SJSA1 (cell line): Measurements from ENCODE around the gene PRDM16. TPM values are rescaled to one million over a fixed set of nuclear protein-coding genes. Genes with fewer than 3 reads are reported as not detected.
"Not testable (repeated sequence)": the region's sequence is repeated elsewhere in the genome, so short reads cannot be mapped to it uniquely, and the experiment has no call there.

Source experiments
- DNase-seq, 2 experiments: peaks; one replicate each; pipeline ENCODE4 v3.0.0-alpha.2; 2015 to 2020; ENCODE audit warnings: low spot score in 2 of 2, low read depth in 1 of 2
- H3K27ac ChIP-seq: fragments of 250-450 bp; sonication (Bioruptor Pico); 2 replicates; pipeline ENCODE4 v1.5.1; 2020; ENCODE audit warnings: mild to moderate bottlenecking, moderate library complexity
- H3K27me3 ChIP-seq: fragments of 250-450 bp; sonication (Bioruptor Pico); replicated peaks from 2 replicates; pipeline ENCODE4 v1.5.1; 2020; ENCODE audit warnings: mild to moderate bottlenecking, moderate library complexity
- H3K36me3 ChIP-seq: fragments of 250-450 bp; sonication (Bioruptor Pico); 2 replicates; pipeline ENCODE4 v1.5.1; 2020; ENCODE audit warnings: mild to moderate bottlenecking
- H3K4me1 ChIP-seq: fragments of 250-450 bp; sonication (Bioruptor Pico); replicated peaks from 2 replicates; pipeline ENCODE4 v1.6.1; 2021; ENCODE audit warnings: mild to moderate bottlenecking
- H3K4me3 ChIP-seq: fragments of 250-450 bp; sonication (Bioruptor Pico); 2 replicates; pipeline ENCODE4 v1.5.1; 2020; ENCODE audit warnings: mild to moderate bottlenecking
- H3K9me3 ChIP-seq: fragments of 250-450 bp; sonication (Bioruptor Pico); replicated peaks from 2 replicates; pipeline ENCODE4 v1.5.1; 2020; ENCODE audit warnings: mild to moderate bottlenecking
- total RNA-seq: library from RNA; depleted of rRNA; stranded (reverse); fragments of >200 nt; shearing (Covaris generic); gene quantifications from 2 replicates; pipeline ENCODE4 v1.2.3, GENCODE V29; 2014

Gene PRDM16
- total RNA-seq, 1 experiment from 2014 or later: 0.05 TPM

DNA sequence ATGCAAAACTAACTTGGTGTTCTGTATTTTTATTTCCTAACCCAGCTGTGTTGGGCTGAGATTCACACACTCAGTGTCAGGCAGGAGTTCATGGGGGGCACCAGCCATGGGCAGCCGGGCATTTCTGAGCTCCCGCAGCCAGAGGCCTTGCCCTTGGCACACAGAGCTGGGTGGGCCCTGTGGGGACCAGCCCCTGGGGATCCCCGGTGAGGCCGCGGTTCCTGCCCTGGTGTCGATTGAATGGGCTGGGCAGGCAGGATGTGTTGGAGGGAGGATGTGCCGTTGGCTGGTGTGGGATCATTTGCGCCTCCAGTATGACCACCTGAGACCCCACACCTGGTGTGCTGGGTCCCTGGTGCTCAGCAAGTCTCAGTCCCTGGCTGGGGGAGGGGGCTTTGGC, 91.0 kb downstream of the PRDM16 start:
- Histone ChIP-seq H3K4me3 (no peak overlapping the region), H3K9me3 (no peaks in the 10 kb centered on the region), H3K36me3 (no peaks in the 10 kb centered on the region), H3K27ac (no peak overlapping the region), H3K27me3 (no peaks in the 10 kb centered on the region), H3K4me1 (no peaks in the 10 kb centered on the region)
- no peak for DNase-seq

DNA sequence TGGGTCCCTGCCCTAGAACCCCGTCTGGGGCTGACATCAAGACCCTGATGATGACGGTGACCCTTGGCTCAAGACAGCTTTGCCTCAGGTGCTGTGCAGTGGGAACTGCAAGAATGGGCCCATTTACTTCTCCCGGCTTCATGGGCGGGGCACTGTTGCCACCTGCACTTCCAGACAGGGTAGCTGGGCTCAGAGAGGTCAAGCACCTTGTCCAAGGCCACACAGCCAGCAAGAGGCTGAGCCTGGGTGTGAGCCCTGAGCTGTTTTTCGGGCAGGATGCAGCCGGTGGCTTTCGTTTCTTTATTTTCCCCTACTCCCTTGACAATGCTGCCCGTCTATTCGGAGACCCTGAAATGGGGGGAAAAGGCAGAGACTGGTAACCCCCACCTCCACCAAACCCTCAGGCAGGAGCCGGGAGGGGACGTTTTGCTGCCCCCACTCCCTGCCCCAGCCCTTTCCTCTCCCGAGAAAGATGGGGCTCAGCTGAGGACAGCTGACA, 91.7 kb downstream of the PRDM16 start:
- Histone ChIP-seq H3K4me1 (no peaks in the 10 kb centered on the region), H3K36me3 (no peaks in the 10 kb centered on the region)

DNA sequence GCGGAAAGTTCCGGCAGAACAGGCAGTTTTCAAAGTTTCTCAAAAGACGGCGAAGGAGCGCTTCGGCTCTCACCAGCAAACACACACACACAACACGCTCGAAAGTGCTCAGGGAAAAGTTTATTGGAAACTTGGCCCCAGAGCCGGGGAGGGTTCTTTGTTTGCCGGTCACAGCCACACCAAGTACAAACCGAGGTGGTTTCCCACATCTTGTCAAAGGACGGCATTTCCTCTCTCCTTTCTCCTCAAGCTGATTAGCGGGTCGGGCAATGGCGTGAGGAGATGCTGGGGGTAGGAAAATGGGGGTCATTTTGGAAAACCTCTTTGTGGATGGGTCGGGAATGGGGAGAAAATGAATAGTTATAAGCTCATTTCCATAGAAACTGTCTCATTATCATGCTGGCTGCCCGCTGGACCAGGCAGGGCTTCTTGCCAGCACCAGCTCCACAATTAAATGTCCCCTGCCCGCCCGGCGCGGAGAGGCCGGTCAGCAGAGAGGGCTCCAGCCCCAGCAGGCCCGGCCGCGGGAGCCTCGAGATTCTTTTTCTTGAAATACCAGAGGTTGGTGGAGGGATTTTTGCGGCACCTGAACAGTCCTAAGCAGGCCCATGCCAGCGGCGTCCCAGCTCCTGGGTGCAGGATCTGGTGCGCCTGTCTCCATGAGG, 92.3 kb downstream of the PRDM16 start:
- no peaks in the 10 kb centered on the region for H3K9me3 ChIP-seq
- H3K27ac ChIP-seq: no peak overlapping the region
- H3K4me1 ChIP-seq: no peaks in the 10 kb centered on the region
- DNase-seq: no peak
- H3K36me3 ChIP-seq: no peaks in the 10 kb centered on the region
- H3K27me3 ChIP-seq: no peaks in the 10 kb centered on the region
- no peak overlapping the region for H3K4me3 ChIP-seq

More for the DNA sequence above, 91.7 kb downstream of the PRDM16 start:
- no peak for DNase-seq
- H3K27me3 ChIP-seq: no peaks in the 10 kb centered on the region
- H3K9me3 ChIP-seq: no peaks in the 10 kb centered on the region
- H3K4me3 ChIP-seq: no peak overlapping the region
- no peak overlapping the region for H3K27ac ChIP-seq

- H3K27me3 ChIP-seq: no peaks in the 10 kb centered on the region
- H3K27ac ChIP-seq: no peak overlapping the region
- DNase-seq: no peak
- no peaks in the 10 kb centered on the region for H3K9me3 ChIP-seq
- no peak overlapping the region for H3K4me3 ChIP-seq
- no peaks in the 10 kb centered on the region for H3K36me3 ChIP-seq
- no peaks in the 10 kb centered on the region for H3K4me1 ChIP-seq
Measured at GRCh38 chr1:3162322-3162882, 93.4 kb downstream of the PRDM16 start.

DNA sequence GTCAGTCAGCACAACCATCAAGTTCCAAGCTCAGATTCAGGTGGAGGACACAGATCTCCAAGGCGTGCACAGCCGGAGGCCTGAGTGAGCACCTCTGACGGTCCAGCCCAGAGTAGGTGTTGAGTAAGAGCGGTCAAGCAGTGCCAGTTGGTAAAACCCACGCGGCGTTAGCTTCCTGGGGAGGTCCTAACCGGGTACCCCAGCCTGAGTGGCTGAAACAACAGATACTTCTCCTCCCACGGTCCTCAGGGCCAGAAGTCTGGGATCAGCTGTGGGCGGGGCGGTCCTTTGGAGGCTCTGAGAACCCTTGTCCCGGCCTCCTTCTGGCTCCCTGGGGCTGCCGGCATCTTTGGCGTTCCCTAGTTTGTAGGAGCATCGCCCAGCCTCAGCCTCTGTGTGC, 94.4 kb downstream of the PRDM16 start:
- Histone ChIP-seq H3K9me3 (no peaks in the 10 kb centered on the region), H3K36me3 (no peaks in the 10 kb centered on the region), H3K27ac (no peak overlapping the region), H3K27me3 (no peaks in the 10 kb centered on the region), H3K4me3 (no peak overlapping the region), H3K4me1 (no peaks in the 10 kb centered on the region)
- no peak for DNase-seq

DNA sequence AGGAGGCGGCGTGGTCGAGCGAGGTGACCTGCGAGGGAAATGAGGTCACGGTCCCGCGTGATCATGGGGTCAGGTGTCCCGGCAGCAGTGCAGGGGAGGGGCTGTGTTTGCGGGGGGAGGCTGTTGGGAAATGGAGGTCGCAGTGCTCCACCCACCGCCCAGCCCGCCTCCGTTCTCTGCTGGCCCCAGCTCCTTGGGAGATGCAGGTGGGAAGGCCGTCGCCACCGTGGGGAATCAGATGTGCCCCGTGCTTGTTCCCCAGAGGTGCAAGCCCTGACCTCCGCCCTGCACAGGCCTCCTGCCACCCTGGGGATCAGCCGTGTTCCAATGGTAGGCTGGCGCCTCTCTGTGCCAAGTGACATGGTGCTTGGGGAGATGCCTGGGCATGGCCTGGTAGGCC, 95.7 kb downstream of the PRDM16 start:
- Histone ChIP-seq H3K36me3 (no peaks in the 10 kb centered on the region), H3K4me1 (no peaks in the 10 kb centered on the region), H3K27ac (no peak overlapping the region), H3K27me3 (no peaks in the 10 kb centered on the region), H3K4me3 (no peak overlapping the region), H3K9me3 (no peaks in the 10 kb centered on the region)
- DNase-seq: no peak

DNA sequence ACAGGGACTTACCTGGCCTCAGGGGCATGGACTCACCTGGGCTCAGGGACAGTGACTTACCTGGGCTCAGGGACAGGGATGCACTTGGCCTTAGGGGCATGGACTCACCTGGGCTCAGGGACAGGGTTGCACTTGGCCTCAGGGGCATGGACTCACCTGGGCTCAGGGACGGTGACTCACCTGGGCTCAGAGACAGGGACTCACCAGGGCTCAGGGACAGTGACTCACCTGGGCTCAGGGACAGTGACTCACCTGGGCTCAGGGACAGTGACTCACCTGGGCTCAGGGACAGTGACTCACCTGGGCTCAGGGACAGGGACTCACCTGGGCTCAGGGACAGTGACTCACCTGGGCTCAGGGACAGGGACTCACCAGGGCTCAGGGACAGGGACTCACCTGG, 96.2 kb downstream of the PRDM16 start:
- H3K27me3 ChIP-seq, H3K36me3 ChIP-seq, H3K9me3 ChIP-seq, H3K27ac ChIP-seq, H3K4me3 ChIP-seq, DNase-seq, H3K4me1 ChIP-seq: not testable (repeated sequence)

DNA sequence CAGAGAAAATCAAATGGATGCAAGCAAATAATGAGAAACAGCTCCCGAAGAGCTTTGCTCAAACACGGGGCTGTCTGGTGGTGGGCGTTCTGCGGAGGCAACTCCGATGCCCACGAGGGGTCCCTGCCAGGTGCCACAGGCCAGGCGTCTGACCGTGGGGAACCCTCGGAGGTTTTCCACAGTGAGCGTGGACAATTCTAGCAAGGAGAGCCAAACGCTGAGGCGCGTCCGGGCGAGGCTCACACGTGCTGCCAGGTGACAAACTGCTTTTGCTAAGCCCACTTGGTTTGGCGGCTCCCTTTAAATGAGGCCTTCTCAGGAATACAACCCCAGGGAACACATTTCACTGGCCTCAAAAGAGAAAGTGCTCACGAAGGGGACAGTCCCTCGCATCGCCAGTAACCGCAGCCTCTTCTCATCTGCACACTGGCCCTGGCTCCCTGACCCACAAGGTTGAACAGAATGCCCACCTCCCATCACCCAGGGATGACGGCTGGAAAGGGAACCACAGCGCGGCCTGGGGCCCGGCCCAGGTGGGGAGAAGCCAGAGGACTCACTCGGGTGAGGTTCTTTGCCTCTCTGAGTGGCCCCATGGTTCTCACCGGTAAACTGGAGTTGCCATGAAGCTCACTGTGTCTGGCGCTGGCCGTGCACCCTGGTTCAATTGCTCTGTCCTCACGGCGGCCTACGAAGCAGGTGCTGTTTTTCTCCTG, 97.4 kb downstream of the PRDM16 start:
- no peaks in the 10 kb centered on the region for H3K27me3 ChIP-seq
- no peaks in the 10 kb centered on the region for H3K36me3 ChIP-seq
- DNase-seq: no peak
- no peaks in the 10 kb centered on the region for H3K9me3 ChIP-seq
- no peak overlapping the region for H3K27ac ChIP-seq
- H3K4me1 ChIP-seq: no peaks in the 10 kb centered on the region
- no peak overlapping the region for H3K4me3 ChIP-seq

DNA sequence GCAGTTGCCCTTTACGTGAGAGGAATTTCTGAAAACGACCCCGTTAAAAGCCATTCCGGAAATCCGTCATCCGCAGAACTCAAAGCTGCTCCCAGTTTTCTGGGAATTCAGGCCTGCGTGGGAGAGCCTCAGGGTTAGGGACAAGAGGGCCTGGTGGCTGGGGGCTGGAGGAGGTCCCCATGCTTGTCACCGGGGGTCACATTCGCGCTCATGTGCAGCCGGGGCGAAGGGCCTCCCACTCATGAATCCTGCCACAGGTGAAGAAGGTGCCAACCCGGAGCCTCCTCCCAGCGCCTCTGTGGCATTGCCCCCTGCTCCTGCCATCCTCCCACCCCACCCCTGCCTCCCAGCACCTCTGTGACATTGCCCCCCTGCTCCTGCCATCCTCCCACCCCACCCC, 98.3 kb downstream of the PRDM16 start:
- Histone ChIP-seq H3K4me1 (no peaks in the 10 kb centered on the region), H3K36me3 (no peaks in the 10 kb centered on the region), H3K9me3 (no peaks in the 10 kb centered on the region), H3K27me3 (no peaks in the 10 kb centered on the region), H3K27ac (no peak overlapping the region), H3K4me3 (no peak overlapping the region)
- no peak for DNase-seq

DNA sequence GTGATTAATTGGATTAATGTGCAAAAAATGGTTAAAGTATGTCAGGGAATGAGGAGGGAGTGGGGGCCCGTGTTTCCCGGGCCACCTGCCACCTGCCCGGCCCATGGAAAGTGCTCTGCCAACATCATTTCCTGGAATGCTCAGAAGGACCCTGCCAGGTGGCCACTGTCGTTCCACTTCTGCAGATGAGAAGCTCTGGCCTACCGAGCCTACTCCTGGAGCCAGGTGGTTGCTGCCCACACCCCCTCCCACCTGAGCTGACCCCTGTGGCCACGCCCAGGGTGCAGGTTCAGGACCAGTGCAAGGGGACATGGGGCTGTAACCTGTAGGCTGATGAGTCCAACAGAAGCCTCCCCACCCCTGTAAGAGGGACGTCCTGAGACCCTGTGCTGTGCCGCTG, 99.7 kb downstream of the PRDM16 start:
- H3K36me3 ChIP-seq: no peaks in the 10 kb centered on the region
- H3K27me3 ChIP-seq: no peaks in the 10 kb centered on the region
- no peaks in the 10 kb centered on the region for H3K4me1 ChIP-seq
- H3K27ac ChIP-seq: no peak overlapping the region
- no peaks in the 10 kb centered on the region for H3K9me3 ChIP-seq
- DNase-seq: no peak
- no peak overlapping the region for H3K4me3 ChIP-seq

- DNase-seq: no peak
- Histone ChIP-seq H3K4me1 (no peaks in the 10 kb centered on the region), H3K27ac (no peak overlapping the region), H3K27me3 (no peaks in the 10 kb centered on the region), H3K9me3 (no peaks in the 10 kb centered on the region), H3K36me3 (no peaks in the 10 kb centered on the region), H3K4me3 (no peak overlapping the region)
Measured at GRCh38 chr1:3169665-3170356, 100.8 kb downstream of the PRDM16 start.

- H3K9me3 ChIP-seq: no peaks in the 10 kb centered on the region
- H3K4me3 ChIP-seq: no peak overlapping the region
- no peak overlapping the region for H3K27ac ChIP-seq
- H3K36me3 ChIP-seq: no peaks in the 10 kb centered on the region
- no peaks in the 10 kb centered on the region for H3K4me1 ChIP-seq
- H3K27me3 ChIP-seq: no peaks in the 10 kb centered on the region
- DNase-seq: no peak
Measured at GRCh38 chr1:3170561-3171453, 101.8 kb downstream of the PRDM16 start.

- Histone ChIP-seq H3K27me3 (no peaks in the 10 kb centered on the region), H3K4me1 (no peaks in the 10 kb centered on the region), H3K27ac (no peak overlapping the region), H3K36me3 (no peaks in the 10 kb centered on the region), H3K9me3 (no peaks in the 10 kb centered on the region; the same call in 1 of the 2 replicates), H3K4me3 (no peak overlapping the region)
- no peak for DNase-seq
Measured at GRCh38 chr1:3171761-3172160, 102.8 kb downstream of the PRDM16 start.
